Loucy (cell line): ENCODE measurements around the gene NCKAP5.

Experiments used
- H2AFZ ChIP-seq: fragments of 200-600 bp; sonication (generic); 2 replicates; pipeline ENCODE4 v1.6.0; 2016; ENCODE audit warnings: antibody characterized with exemption, mild to moderate bottlenecking, low read length, moderate library complexity
- H3F3A ChIP-seq: fragments of 200-600 bp; 2 replicates; pipeline ENCODE4 v1.6.0; 2016; ENCODE audit warnings: antibody characterized with exemption, low read depth, mild to moderate bottlenecking
- H3K27me3 ChIP-seq: fragments of 200-600 bp; sonication (generic); 2 replicates; pipeline ENCODE4 v1.6.1; 2014; ENCODE audit warnings: low read length, mild to moderate bottlenecking; ENCODE audit not compliant: insufficient read depth, poor library complexity, severe bottlenecking
- H3K36me3 ChIP-seq: fragments of 200-600 bp; sonication (generic); 2 replicates; pipeline ENCODE4 v1.6.1; 2016; ENCODE audit warnings: low read length; ENCODE audit not compliant: insufficient read depth
- H3K4me1 ChIP-seq: fragments of 200-600 bp; sonication (generic); 2 replicates; pipeline ENCODE4 v1.5.1; 2014; ENCODE audit warnings: low read length, mild to moderate bottlenecking; ENCODE audit not compliant: insufficient read depth, poor library complexity, severe bottlenecking
- H3K4me2 ChIP-seq: fragments of 200-600 bp; sonication (generic); 2 replicates; pipeline ENCODE4 v1.6.0; 2014; ENCODE audit warnings: antibody characterized with exemption, low read length, low read depth, mild to moderate bottlenecking; ENCODE audit not compliant: poor library complexity, severe bottlenecking
- H3K4me3 ChIP-seq: fragments of 200-600 bp; sonication (generic); 2 replicates; pipeline ENCODE4 v1.5.1; 2014; ENCODE audit warnings: low read length, mild to moderate bottlenecking, mixed read lengths; ENCODE audit not compliant: poor library complexity, severe bottlenecking
- H3K79me2 ChIP-seq: fragments of 200-600 bp; sonication (generic); 2 replicates; pipeline ENCODE4 v1.6.1; 2014; ENCODE audit warnings: low read length; ENCODE audit not compliant: insufficient read depth
- H3K9ac ChIP-seq: fragments of 200-600 bp; sonication (generic); 2 replicates; pipeline ENCODE4 v1.6.0; 2014; ENCODE audit warnings: mild to moderate bottlenecking, low read depth, low read length, moderate library complexity; ENCODE audit not compliant: poor library complexity, severe bottlenecking
- H3K9me2 ChIP-seq: fragments of 200-600 bp; sonication (generic); replicated peaks from 2 replicates; pipeline ENCODE4 v1.6.1; 2016; ENCODE audit warnings: low read depth, low read length, mixed read lengths
- H3K9me3 ChIP-seq: fragments of 200-600 bp; sonication (generic); 2 replicates; pipeline ENCODE4 v1.6.1; 2014; ENCODE audit warnings: mild to moderate bottlenecking, antibody characterized with exemption, low read length, low read depth; ENCODE audit not compliant: insufficient read depth
- H4K20me1 ChIP-seq: fragments of 200-600 bp; sonication (generic); 2 replicates; pipeline ENCODE4 v1.6.0; 2014; ENCODE audit warnings: antibody characterized with exemption, low read length, mild to moderate bottlenecking; ENCODE audit not compliant: insufficient read depth, poor library complexity, severe bottlenecking
- CTCF ChIP-seq: fragments of 200-600 bp; sonication (generic); conservative IDR thresholded peaks from 2 replicates; pipeline ENCODE4 v1.5.1; 2014; ENCODE audit warnings: mild to moderate bottlenecking, antibody characterized with exemption, low read length
- EZH2phosphoT487 ChIP-seq: fragments of 200-600 bp; IDR thresholded peaks from 2 replicates; pipeline ENCODE4 v1.6.1; 2018; ENCODE audit warnings: antibody characterized with exemption, mild to moderate bottlenecking, moderate library complexity, borderline replicate concordance

Gene NCKAP5

DNA sequence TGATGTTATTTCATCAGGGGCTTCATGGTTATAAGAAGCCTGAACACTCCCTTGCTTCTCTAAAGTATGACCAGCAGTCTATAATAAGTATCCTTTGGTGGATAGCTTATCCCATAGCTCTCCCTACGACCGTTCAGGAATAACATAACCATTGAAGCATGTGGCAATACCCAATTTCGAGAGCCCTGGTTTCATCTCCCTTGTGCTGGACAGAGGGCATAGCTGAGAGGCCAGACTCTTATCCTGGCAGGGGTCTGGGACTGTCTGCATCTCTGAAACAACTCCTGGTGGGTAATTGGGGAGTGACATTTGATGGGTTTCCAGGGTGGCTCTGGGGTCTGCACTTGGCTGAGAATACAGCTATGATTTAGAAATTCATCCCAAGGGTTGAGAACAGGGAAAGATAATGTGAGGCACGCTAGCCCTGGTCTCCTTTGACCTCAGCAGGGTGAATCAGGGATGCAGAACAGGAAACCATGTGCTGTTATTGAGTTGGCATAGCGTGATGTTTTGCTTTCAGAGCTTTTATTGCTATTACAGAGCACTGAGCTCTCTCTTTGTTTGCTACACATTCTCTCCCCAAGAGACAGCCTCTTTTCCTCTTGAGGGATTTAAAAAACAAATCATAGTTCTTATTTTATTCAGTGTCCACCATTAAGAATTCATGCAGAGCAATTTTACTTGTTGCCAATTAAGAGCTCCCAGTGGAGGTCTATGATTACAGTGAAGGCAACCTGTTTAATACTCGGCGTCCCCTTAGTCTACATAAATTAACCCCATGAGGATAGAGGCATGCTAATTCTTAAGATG lies 274.5 kb downstream of the NCKAP5 start:
- no peak for TF ChIP-seq EZH2phosphoT487
- TF ChIP-seq CTCF: no peak
- no peaks in the 10 kb centered on the region for H3K9me3 ChIP-seq
- H3K4me1 ChIP-seq: no peaks in the 10 kb centered on the region

DNA sequence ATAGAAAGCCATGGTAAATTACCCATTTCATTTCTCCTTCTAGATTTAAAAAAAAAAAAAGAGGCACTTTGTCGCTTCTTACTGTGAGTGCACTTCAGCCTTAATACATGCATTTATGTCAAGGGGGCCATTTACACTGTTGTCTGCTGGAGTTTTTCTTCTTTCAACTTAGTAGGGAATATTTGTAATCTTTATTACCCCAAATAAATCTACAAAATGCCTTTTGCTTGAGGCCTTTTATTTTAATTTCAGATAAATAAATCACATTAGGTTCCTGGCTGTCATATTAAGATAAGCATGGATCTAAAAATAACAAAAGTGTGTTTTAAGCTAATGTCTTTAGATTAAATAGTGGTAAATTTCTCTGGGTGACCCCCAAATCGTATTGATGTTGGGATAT lies 276.0 kb downstream of the NCKAP5 start:
- Histone ChIP-seq H4K20me1 (no peaks in the 10 kb centered on the region), H3K4me3 (no peak overlapping the region), H3K9me3 (no peaks in the 10 kb centered on the region), H2AFZ (no peak overlapping the region), H3K9ac (no peak overlapping the region), H3K4me2 (no peak overlapping the region), H3K36me3 (no peaks in the 10 kb centered on the region), H3K4me1 (no peaks in the 10 kb centered on the region), H3K27me3 (no peaks in the 10 kb centered on the region), H3K79me2 (no peaks in the 10 kb centered on the region), H3K9me2 (no peaks in the 10 kb centered on the region; the same call in 1 of the 2 replicates), H3F3A (no peaks in the 10 kb centered on the region)
- no peak for TF ChIP-seq EZH2phosphoT487
- no peak for TF ChIP-seq CTCF

More for the DNA sequence above, 274.5 kb downstream of the NCKAP5 start:
- no peaks in the 10 kb centered on the region for H3K27me3 ChIP-seq
- H3K79me2 ChIP-seq: no peaks in the 10 kb centered on the region
- no peaks in the 10 kb centered on the region for H3K9me2 ChIP-seq
- no peak overlapping the region for H3K4me3 ChIP-seq
- no peaks in the 10 kb centered on the region for H4K20me1 ChIP-seq
- no peak overlapping the region for H2AFZ ChIP-seq
- no peak overlapping the region for H3K4me2 ChIP-seq
- H3K9ac ChIP-seq: no peak overlapping the region
- H3F3A ChIP-seq: no peaks in the 10 kb centered on the region
- no peaks in the 10 kb centered on the region for H3K36me3 ChIP-seq

GRCh38 chr2:133287709-133288108 lies 280.6 kb downstream of the NCKAP5 start:
- H2AFZ ChIP-seq: no peak overlapping the region
- H3K27me3 ChIP-seq: no peaks in the 10 kb centered on the region
- TF ChIP-seq EZH2phosphoT487 (no peak), CTCF (no peak)
- H3K4me2 ChIP-seq: no peak overlapping the region
- no peaks in the 10 kb centered on the region for H3K9me3 ChIP-seq
- H3K9me2 ChIP-seq: no peaks in the 10 kb centered on the region; the same call in 1 of the 2 replicates
- H3K4me1 ChIP-seq: no peaks in the 10 kb centered on the region
- H3K79me2 ChIP-seq: no peaks in the 10 kb centered on the region
- no peaks in the 10 kb centered on the region for H4K20me1 ChIP-seq
- no peak overlapping the region for H3K4me3 ChIP-seq
- no peak overlapping the region for H3K9ac ChIP-seq
- H3F3A ChIP-seq: no peaks in the 10 kb centered on the region
- no peaks in the 10 kb centered on the region for H3K36me3 ChIP-seq
